SK-N-SH (cell line): ENCODE data around the gene PHLDA3. TPM values are rescaled to one million over a fixed set of nuclear protein-coding genes. Genes with fewer than 3 reads are reported as not detected.

Experiments
- CTCF ChIA-PET: fragments of 300-600, 350-600 bp; formaldehyde crosslinking; extraction: SDS; loops from one replicate; lab custom pipeline; 2021; lab: Yijun Ruan, JAX
- POLR2A ChIA-PET: fragments of 350-600 bp; sonication (Branson Sonifier 250); formaldehyde crosslinking; extraction: SDS; loops from one replicate; lab custom pipeline; 2020; ENCODE audit warnings: antibody characterized with exemption, inconsistent platforms; lab: Yijun Ruan, JAX
- DNase-seq: peaks from one replicate; pipeline ENCODE4 v3.0.0; 2012
- H2AFZ ChIP-seq: fragments of 200-600 bp; sonication (generic); 2 replicates; pipeline ENCODE4 v1.8.1; 2016; ENCODE audit warnings: antibody characterized with exemption, mild to moderate bottlenecking, low read depth
- H3F3A ChIP-seq: fragments of 200-600 bp; sonication (generic); replicated peaks from 2 replicates; pipeline ENCODE3; 2016; ENCODE audit warnings: antibody characterized with exemption, mild to moderate bottlenecking; ENCODE audit not compliant: insufficient read depth
- H3K27ac ChIP-seq, 2 experiments: fragments of 200-500 bp in 1 of 2; fragments of 200-600 bp in 1 of 2; sonication (Bioruptor generic) in 1 of 2; sonication (generic), shearing (Covaris generic) in 1 of 2; 2 replicates each; pipeline versions ENCODE4 v1.5.1 to v1.6.1; 2014 to 2016; ENCODE audit warnings: low read depth in 2 of 2, inconsistent platforms in 1 of 2, low read length in 1 of 2, mild to moderate bottlenecking in 1 of 2, mixed read lengths in 1 of 2
- H3K27me3 ChIP-seq: fragments of 200-600 bp; sonication (generic), shearing (Covaris generic); 2 replicates; pipeline ENCODE4 v1.6.1; 2016; ENCODE audit warnings: mixed run types; ENCODE audit not compliant: insufficient read depth
- H3K36me3 ChIP-seq, 2 experiments: fragments of 200-500 bp in 1 of 2; fragments of 200-600 bp in 1 of 2; sonication (Bioruptor generic) in 1 of 2; sonication (generic) in 1 of 2; replicated peaks in 1 of 2; 2 replicates each; pipeline versions ENCODE3 to v1.5.1; 2014 to 2016; ENCODE audit warnings: low read length in 1 of 2, mild to moderate bottlenecking in 1 of 2; ENCODE audit not compliant: insufficient read depth in 2 of 2, control insufficient read depth in 1 of 2
- H3K4me1 ChIP-seq, 2 experiments: fragments of 200-500 bp in 1 of 2; fragments of 200-600 bp in 1 of 2; sonication (Bioruptor generic) in 1 of 2; sonication (generic), shearing (Covaris generic) in 1 of 2; 2 replicates each; pipeline versions ENCODE4 v1.5.1 to v1.6.1; 2014 to 2016; ENCODE audit warnings: low read depth in 1 of 2, low read length in 1 of 2, mixed run types in 1 of 2; ENCODE audit not compliant: insufficient read depth in 2 of 2, control insufficient read depth in 1 of 2
- H3K4me2 ChIP-seq: fragments of 200-600 bp; sonication (generic), shearing (Covaris generic); 2 replicates; pipeline ENCODE4 v1.6.1; 2017; ENCODE audit warnings: mixed run types
- H3K4me3 ChIP-seq, 2 experiments: fragments of 200-500 bp in 1 of 2; fragments of 200-600 bp in 1 of 2; sonication (Bioruptor generic) in 1 of 2; sonication (generic), shearing (Covaris generic) in 1 of 2; 2 replicates each; pipeline versions ENCODE4 v1.5.1 to v1.8.1; 2014 to 2016; ENCODE audit warnings: low read depth in 2 of 2, inconsistent platforms in 1 of 2, low read length in 1 of 2, mild to moderate bottlenecking in 1 of 2, mixed read lengths in 1 of 2, moderate library complexity in 1 of 2
- H3K79me2 ChIP-seq: fragments of 200-600 bp; sonication (generic); 2 replicates; pipeline ENCODE4 v1.8.1; 2017; ENCODE audit warnings: mild to moderate bottlenecking; ENCODE audit not compliant: insufficient read depth
- H3K9ac ChIP-seq: fragments of 200-600 bp; sonication (generic); 2 replicates; pipeline ENCODE4 v1.6.1; 2017; ENCODE audit warnings: mixed run types
- H3K9me2 ChIP-seq: fragments of 200-600 bp; sonication (generic); 2 replicates; pipeline ENCODE4 v1.6.1; 2017; ENCODE audit warnings: mixed run types
- H3K9me3 ChIP-seq: fragments of 200-600 bp; sonication (generic); 2 replicates; pipeline ENCODE4 v1.6.1; 2017; ENCODE audit warnings: mixed run types, mild to moderate bottlenecking, moderate library complexity
- H4K20me1 ChIP-seq: fragments of 200-600 bp; sonication (generic); 2 replicates; pipeline ENCODE4 v1.6.1; 2017; ENCODE audit warnings: mild to moderate bottlenecking, mixed run types; ENCODE audit not compliant: insufficient read depth
- CHD2 ChIP-seq: fragments of 150-350 bp; IDR thresholded peaks from 2 replicates; pipeline ENCODE4 v1.6.1; 2018; ENCODE audit warnings: low read length; ENCODE audit not compliant: partially characterized antibody
- EZH2phosphoT487 ChIP-seq: fragments of 200-600 bp; sonication (generic); IDR thresholded peaks from 2 replicates; pipeline ENCODE4 v1.6.1; 2017; ENCODE audit warnings: low read depth, mixed run types, mild to moderate bottlenecking, antibody characterized with exemption, moderate library complexity, borderline replicate concordance
- FOSL2 ChIP-seq: IDR thresholded peaks from 2 replicates; pipeline ENCODE4 v1.4.0; 2012; ENCODE audit warnings: low read depth, mild to moderate bottlenecking, moderate library complexity, borderline replicate concordance
- GABPA ChIP-seq: IDR thresholded peaks from 2 replicates; pipeline ENCODE4 v1.4.0; 2012; ENCODE audit warnings: low read depth, mild to moderate bottlenecking
- JUND ChIP-seq: IDR thresholded peaks from 2 replicates; pipeline ENCODE4 v1.4.0; 2012
- MEF2A ChIP-seq: IDR thresholded peaks from 2 replicates; pipeline ENCODE4 v1.4.0; 2012; ENCODE audit warnings: low read depth, borderline replicate concordance
- NFIC ChIP-seq: IDR thresholded peaks from 2 replicates; pipeline ENCODE4 v1.4.0; 2012; ENCODE audit warnings: borderline replicate concordance
- POLR2AphosphoS5 ChIP-seq: IDR thresholded peaks from 2 replicates; pipeline ENCODE4 v1.6.1; 2012; ENCODE audit warnings: low read depth, low read length
- RCOR1 ChIP-seq: fragments of 150-350 bp; IDR thresholded peaks from 2 replicates; pipeline ENCODE4 v1.6.1; 2017; ENCODE audit warnings: antibody characterized with exemption, low read length
- RFX5 ChIP-seq: IDR thresholded peaks from 2 replicates; pipeline ENCODE4 v1.6.1; 2012; ENCODE audit warnings: mild to moderate bottlenecking, improper control_type of control experiment, low read length
- TAF1 ChIP-seq: IDR thresholded peaks from 2 replicates; pipeline ENCODE4 v1.6.1; 2012; ENCODE audit warnings: low read depth, mild to moderate bottlenecking, low read length, moderate library complexity, borderline replicate concordance
- YY1 ChIP-seq: IDR thresholded peaks from 2 replicates; pipeline ENCODE4 v1.4.0; 2012; ENCODE audit warnings: low read depth, mild to moderate bottlenecking
- WGBS: methylation state at CpG from one replicate; pipeline ENCODE4 v1.1.6; 2017; ENCODE audit warnings: low lambda C conversion rate; 5-methylcytosine and 5-hydroxymethylcytosine counted together
- polyA plus RNA-seq, 3 experiments: library from polyadenylated mRNA; depleted of rRNA; stranded (reverse); fragments of >200 nt; gene quantifications; 2 replicates each; pipeline ENCODE4 v1.2.3, GENCODE V29; 2012
- TF ChIP-seq, protein P1 (sequence below): IDR thresholded peaks from 2 replicates; pipeline ENCODE4 v1.4.0; 2012; ENCODE audit warnings: low read depth, borderline replicate concordance
- TF ChIP-seq, protein P2 (sequence below): fragments of 200-600 bp; sonication (generic); IDR thresholded peaks from 2 replicates; pipeline ENCODE4 v1.6.1; 2017; ENCODE audit warnings: antibody characterized with exemption, mild to moderate bottlenecking, moderate library complexity
- TF ChIP-seq, protein P3 (sequence below): IDR thresholded peaks from 2 replicates; pipeline ENCODE4 v1.6.1; 2012; ENCODE audit warnings: mild to moderate bottlenecking, low read depth, low read length, moderate library complexity
- TF ChIP-seq, protein P4 (sequence below): IDR thresholded peaks from 2 replicates; pipeline ENCODE4 v1.4.0; 2012; ENCODE audit warnings: low read depth, borderline replicate concordance
- TF ChIP-seq, protein P5 (sequence below): IDR thresholded peaks from 2 replicates; pipeline ENCODE4 v1.4.0; 2012; ENCODE audit warnings: low read depth
- TF ChIP-seq, protein P6 (sequence below): fragments of 150-350 bp; IDR thresholded peaks from 2 replicates; pipeline ENCODE4 v1.6.1; 2017; ENCODE audit warnings: antibody characterized with exemption, low read length, low read depth, borderline replicate concordance

PHLDA3 gene
- polyA plus RNA-seq, 1 of the 3 experiments (the other 2 are of a cell fraction) = 105 TPM

DNA sequence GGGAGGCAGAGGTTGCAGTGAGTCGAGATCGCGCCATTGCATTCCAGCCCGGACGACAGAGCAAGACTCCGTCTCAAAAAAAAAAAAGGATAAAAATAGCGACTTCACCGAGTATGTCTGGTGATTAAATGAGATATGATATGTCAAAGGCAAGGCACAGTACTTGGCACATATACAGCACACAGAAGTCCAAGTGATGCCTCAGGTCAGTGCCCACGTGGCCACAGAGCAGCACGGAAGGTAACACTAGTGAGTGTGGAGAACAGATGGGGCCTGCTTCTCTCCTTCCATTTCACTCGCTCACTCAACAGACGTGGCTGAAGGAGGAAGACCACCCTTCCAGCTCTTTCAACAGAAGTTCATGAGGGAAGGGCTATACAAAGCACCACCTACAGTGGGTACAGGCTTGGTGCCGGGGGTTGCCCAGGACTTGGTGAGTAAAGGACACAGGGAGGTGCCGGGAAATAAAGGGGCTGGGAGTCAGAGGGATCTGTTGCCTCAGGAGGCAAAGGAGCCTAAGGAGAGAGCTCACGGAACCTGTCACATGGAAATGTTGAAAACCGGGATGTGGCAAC lies 29.0 kb upstream of the PHLDA3 start (continued):
- TF ChIP-seq RFX5 = no peak
- no peak for TF ChIP-seq TAF1
- TF ChIP-seq, protein P1, sequence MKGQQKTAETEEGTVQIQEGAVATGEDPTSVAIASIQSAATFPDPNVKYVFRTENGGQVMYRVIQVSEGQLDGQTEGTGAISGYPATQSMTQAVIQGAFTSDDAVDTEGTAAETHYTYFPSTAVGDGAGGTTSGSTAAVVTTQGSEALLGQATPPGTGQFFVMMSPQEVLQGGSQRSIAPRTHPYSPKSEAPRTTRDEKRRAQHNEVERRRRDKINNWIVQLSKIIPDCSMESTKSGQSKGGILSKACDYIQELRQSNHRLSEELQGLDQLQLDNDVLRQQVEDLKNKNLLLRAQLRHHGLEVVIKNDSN = no peak
- no peak for TF ChIP-seq EZH2phosphoT487
- no peak for TF ChIP-seq JUND
- TF ChIP-seq, protein P2, sequence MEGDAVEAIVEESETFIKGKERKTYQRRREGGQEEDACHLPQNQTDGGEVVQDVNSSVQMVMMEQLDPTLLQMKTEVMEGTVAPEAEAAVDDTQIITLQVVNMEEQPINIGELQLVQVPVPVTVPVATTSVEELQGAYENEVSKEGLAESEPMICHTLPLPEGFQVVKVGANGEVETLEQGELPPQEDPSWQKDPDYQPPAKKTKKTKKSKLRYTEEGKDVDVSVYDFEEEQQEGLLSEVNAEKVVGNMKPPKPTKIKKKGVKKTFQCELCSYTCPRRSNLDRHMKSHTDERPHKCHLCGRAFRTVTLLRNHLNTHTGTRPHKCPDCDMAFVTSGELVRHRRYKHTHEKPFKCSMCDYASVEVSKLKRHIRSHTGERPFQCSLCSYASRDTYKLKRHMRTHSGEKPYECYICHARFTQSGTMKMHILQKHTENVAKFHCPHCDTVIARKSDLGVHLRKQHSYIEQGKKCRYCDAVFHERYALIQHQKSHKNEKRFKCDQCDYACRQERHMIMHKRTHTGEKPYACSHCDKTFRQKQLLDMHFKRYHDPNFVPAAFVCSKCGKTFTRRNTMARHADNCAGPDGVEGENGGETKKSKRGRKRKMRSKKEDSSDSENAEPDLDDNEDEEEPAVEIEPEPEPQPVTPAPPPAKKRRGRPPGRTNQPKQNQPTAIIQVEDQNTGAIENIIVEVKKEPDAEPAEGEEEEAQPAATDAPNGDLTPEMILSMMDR = no peak
- TF ChIP-seq YY1 = no peak

DNA sequence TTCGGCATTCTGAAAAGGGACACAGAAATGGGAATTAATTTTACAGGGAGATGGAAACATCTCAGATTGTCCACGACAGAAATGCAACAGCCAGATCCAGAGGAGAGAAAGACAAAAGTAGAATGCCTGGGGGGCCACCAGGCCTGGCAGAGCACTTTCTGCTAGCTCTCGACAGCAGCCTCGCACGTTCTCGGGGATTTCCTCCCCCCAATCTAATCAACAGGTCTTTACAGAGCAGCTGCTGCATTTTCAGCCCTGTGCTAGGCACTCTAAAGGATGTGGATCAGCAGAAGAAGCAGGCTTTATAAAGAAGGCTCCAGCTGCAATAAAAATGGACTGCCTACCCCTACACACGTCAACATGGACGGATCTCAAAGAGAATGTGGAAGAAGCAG lies 27.3 kb upstream of the PHLDA3 start:
- Histone ChIP-seq H3K79me2 (peaks cover 85% of the 10 kb centered on the region), H3F3A (peaks cover 19% of the 10 kb centered on the region), H3K9me3 (no peaks in the 10 kb centered on the region), H2AFZ (no peak overlapping the region), H3K4me3 (no peak overlapping the region), H3K9ac (no peak overlapping the region), H3K4me2 (no peak overlapping the region), H3K27me3 (no peaks in the 10 kb centered on the region), H3K27ac (no peak overlapping the region; a peak in 1 of 4 replicates), H3K4me1 (peaks cover 12 to 23% of the 10 kb centered on the region in 2 experiments; a peak in 2 of 4 replicates), H3K36me3 (peaks cover 19 to 20% of the 10 kb centered on the region in 2 experiments), H4K20me1 (peaks cover 11% of the 10 kb centered on the region; the same call in 1 of the 2 replicates), H3K9me2 (no peaks in the 10 kb centered on the region)
- CTCF ChIA-PET = interaction anchor here (1.1 to 31.9 kb wide), 6 partner anchors 8 to 297 kb away, joined by 3 to 860 read pairs (median 8); partner anchors contain the start of gene CSRP1
- WGBS = 92% methylated on average over 8 of the region's 8 CpGs
- POLR2A ChIA-PET = no interaction called here
- DNase-seq = no peak
- TF ChIP-seq, protein P2 = no peak
- TF ChIP-seq, protein P3, sequence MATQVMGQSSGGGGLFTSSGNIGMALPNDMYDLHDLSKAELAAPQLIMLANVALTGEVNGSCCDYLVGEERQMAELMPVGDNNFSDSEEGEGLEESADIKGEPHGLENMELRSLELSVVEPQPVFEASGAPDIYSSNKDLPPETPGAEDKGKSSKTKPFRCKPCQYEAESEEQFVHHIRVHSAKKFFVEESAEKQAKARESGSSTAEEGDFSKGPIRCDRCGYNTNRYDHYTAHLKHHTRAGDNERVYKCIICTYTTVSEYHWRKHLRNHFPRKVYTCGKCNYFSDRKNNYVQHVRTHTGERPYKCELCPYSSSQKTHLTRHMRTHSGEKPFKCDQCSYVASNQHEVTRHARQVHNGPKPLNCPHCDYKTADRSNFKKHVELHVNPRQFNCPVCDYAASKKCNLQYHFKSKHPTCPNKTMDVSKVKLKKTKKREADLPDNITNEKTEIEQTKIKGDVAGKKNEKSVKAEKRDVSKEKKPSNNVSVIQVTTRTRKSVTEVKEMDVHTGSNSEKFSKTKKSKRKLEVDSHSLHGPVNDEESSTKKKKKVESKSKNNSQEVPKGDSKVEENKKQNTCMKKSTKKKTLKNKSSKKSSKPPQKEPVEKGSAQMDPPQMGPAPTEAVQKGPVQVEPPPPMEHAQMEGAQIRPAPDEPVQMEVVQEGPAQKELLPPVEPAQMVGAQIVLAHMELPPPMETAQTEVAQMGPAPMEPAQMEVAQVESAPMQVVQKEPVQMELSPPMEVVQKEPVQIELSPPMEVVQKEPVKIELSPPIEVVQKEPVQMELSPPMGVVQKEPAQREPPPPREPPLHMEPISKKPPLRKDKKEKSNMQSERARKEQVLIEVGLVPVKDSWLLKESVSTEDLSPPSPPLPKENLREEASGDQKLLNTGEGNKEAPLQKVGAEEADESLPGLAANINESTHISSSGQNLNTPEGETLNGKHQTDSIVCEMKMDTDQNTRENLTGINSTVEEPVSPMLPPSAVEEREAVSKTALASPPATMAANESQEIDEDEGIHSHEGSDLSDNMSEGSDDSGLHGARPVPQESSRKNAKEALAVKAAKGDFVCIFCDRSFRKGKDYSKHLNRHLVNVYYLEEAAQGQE = no peak
- TF ChIP-seq POLR2AphosphoS5 (no peak), CHD2 (no peak), NFIC (no peak), RCOR1 (no peak), JUND (no peak), FOSL2 (no peak), EZH2phosphoT487 (no peak), GABPA (no peak), MEF2A (no peak)
- TF ChIP-seq, protein P4, sequence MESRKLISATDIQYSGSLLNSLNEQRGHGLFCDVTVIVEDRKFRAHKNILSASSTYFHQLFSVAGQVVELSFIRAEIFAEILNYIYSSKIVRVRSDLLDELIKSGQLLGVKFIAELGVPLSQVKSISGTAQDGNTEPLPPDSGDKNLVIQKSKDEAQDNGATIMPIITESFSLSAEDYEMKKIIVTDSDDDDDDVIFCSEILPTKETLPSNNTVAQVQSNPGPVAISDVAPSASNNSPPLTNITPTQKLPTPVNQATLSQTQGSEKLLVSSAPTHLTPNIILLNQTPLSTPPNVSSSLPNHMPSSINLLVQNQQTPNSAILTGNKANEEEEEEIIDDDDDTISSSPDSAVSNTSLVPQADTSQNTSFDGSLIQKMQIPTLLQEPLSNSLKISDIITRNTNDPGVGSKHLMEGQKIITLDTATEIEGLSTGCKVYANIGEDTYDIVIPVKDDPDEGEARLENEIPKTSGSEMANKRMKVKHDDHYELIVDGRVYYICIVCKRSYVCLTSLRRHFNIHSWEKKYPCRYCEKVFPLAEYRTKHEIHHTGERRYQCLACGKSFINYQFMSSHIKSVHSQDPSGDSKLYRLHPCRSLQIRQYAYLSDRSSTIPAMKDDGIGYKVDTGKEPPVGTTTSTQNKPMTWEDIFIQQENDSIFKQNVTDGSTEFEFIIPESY = no peak
- TF ChIP-seq, protein P5, sequence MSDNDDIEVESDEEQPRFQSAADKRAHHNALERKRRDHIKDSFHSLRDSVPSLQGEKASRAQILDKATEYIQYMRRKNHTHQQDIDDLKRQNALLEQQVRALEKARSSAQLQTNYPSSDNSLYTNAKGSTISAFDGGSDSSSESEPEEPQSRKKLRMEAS = no peak
- TF ChIP-seq, protein P6, sequence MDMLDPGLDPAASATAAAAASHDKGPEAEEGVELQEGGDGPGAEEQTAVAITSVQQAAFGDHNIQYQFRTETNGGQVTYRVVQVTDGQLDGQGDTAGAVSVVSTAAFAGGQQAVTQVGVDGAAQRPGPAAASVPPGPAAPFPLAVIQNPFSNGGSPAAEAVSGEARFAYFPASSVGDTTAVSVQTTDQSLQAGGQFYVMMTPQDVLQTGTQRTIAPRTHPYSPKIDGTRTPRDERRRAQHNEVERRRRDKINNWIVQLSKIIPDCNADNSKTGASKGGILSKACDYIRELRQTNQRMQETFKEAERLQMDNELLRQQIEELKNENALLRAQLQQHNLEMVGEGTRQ = no peak
